Type B pancreatic cell (in vitro differentiated cells): ENCODE data around the gene UBQLN4. TPM values are rescaled to one million over a fixed set of nuclear protein-coding genes. Genes with fewer than 3 reads are reported as not detected.
A peak's percentile ranks its signal among the peaks of the same experiment; 100 is the strongest.

Source experiments
- DNase-seq: peaks from one replicate; pipeline ENCODE4 v3.0.0; 2021; ENCODE audit warnings: mixed read lengths; ENCODE audit not compliant: unreplicated experiment; ENCODE audit errors: extremely low spot score
- H3K27ac Mint-ChIP-seq: 2 replicates; pipeline ENCODE4 v1.8.0; 2021; ENCODE audit warnings: mild to moderate bottlenecking, mixed read lengths
- H3K27me3 Mint-ChIP-seq: 2 replicates; pipeline ENCODE4 v1.8.0; 2021; ENCODE audit warnings: mixed read lengths
- H3K36me3 Mint-ChIP-seq: 2 replicates; pipeline ENCODE4 v1.8.0; 2021; ENCODE audit warnings: mixed read lengths
- H3K4me1 Mint-ChIP-seq: one replicate; pipeline ENCODE4 v1.8.0; 2021; ENCODE audit warnings: mixed read lengths; ENCODE audit not compliant: unreplicated experiment
- H3K4me3 Mint-ChIP-seq: 2 replicates; pipeline ENCODE4 v1.8.0; 2021; ENCODE audit warnings: mild to moderate bottlenecking, mixed read lengths
- H3K9me3 Mint-ChIP-seq: 2 replicates; pipeline ENCODE4 v1.8.0; 2021; ENCODE audit warnings: mixed read lengths
- total RNA-seq: library from RNA; stranded (reverse); gene quantifications from 2 replicates; pipeline ENCODE4 v1.2.1, GENCODE V29; 2021; ENCODE audit warnings: low replicate concordance
- TF ChIP-seq, protein P1 (sequence below): fragments of 200-600 bp; sonication (generic); conservative IDR thresholded peaks from 2 replicates; pipeline ENCODE4 v1.5.0; 2021; ENCODE audit warnings: antibody characterized with exemption, mild to moderate bottlenecking

Gene UBQLN4
- total RNA-seq, 1 donor from 2014 or later: 54.5 TPM

DNA sequence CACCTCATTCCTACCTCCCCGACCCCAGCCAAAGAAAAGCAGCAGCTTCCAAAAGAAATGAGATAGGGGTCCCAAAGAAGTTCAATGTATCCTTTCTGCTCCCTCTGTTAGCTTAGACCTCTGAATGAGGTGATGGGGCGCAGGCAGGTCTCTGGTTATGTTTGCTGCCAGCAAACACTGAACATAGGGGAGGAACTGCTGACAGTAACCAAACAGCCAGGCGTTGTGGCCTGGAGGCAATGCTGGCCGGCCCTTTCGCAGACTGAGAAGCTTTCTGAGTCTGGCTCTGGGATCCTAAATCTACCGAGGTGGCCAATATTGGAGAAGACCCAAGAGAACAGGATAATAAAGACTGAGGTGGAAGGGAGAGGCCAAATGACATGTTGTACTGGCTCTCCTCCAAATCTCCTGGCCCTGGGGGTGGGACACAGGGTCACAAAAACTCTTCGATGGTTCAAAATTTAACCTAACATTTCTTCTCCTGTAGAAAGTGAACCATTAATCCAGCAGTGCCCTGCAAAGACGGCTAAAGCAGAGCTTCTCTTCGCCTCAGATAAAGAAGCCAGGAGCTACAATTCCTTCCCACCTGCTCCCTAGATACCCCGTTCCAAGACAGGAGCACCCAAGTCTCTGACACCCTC is 52.5 kb downstream of the UBQLN4 start:
- H3K27ac Mint-ChIP-seq: peak overlapping the region; percentile 15
- DNase-seq: no peak
- no peak overlapping the region for H3K4me3 Mint-ChIP-seq
- H3K4me1 Mint-ChIP-seq: peaks cover 11% of the 10 kb centered on the region
- no peaks in the 10 kb centered on the region for H3K9me3 Mint-ChIP-seq
- TF ChIP-seq, protein P1, sequence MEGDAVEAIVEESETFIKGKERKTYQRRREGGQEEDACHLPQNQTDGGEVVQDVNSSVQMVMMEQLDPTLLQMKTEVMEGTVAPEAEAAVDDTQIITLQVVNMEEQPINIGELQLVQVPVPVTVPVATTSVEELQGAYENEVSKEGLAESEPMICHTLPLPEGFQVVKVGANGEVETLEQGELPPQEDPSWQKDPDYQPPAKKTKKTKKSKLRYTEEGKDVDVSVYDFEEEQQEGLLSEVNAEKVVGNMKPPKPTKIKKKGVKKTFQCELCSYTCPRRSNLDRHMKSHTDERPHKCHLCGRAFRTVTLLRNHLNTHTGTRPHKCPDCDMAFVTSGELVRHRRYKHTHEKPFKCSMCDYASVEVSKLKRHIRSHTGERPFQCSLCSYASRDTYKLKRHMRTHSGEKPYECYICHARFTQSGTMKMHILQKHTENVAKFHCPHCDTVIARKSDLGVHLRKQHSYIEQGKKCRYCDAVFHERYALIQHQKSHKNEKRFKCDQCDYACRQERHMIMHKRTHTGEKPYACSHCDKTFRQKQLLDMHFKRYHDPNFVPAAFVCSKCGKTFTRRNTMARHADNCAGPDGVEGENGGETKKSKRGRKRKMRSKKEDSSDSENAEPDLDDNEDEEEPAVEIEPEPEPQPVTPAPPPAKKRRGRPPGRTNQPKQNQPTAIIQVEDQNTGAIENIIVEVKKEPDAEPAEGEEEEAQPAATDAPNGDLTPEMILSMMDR: no peak
- no peaks in the 10 kb centered on the region for H3K27me3 Mint-ChIP-seq
- H3K36me3 Mint-ChIP-seq: no peaks in the 10 kb centered on the region

DNA sequence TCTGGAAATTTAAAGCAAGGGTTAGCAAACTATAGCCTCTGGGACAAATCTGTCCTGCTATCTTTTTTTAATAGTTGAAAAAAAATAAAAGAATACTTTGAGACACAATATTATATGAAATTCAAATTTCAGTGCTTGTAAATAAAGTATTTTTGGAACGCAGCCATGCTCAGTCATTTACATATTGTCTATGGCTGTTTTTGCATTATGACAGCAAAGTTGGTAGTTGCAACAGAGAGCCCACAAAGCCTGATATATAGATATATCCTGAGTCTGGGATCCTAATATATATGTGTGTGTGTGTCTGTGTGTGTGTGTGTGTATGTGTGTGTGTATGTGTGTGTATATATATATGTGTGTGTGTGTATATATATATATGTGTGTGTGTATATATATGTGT is 53.6 kb downstream of the UBQLN4 start:
- Mint-ChIP-seq H3K4me1 (peaks cover 13% of the 10 kb centered on the region), H3K4me3 (no peak overlapping the region), H3K27me3 (no peaks in the 10 kb centered on the region), H3K9me3 (no peaks in the 10 kb centered on the region), H3K36me3 (no peaks in the 10 kb centered on the region), H3K27ac (no peak overlapping the region)
- DNase-seq: no peak
- TF ChIP-seq, protein P1: no peak

DNA sequence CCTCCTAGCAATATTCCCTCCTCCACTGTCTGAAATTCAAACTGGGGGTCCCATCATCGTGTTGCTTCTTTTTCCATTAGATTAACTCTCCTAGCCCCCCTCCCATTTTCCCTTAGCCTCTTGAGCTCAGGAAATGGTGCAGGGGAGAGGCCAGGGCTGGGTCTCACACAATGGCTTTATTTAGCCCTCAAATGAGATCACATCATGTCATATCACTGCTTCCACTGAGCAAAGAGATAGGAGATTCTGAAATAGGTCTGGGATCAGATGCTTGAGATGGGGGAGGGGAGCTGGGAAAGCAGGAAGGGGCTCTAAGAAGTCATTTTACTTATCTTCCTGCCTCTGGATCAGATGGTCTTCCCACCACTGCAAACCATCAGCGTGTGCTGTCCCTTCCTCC is 57.4 kb downstream of the UBQLN4 start:
- no peak for DNase-seq
- TF ChIP-seq, protein P1: no peak
- Mint-ChIP-seq H3K4me1 (peaks cover 5% of the 10 kb centered on the region), H3K27ac (no peak overlapping the region), H3K27me3 (no peaks in the 10 kb centered on the region), H3K4me3 (no peak overlapping the region), H3K9me3 (no peaks in the 10 kb centered on the region), H3K36me3 (no peaks in the 10 kb centered on the region)

DNA sequence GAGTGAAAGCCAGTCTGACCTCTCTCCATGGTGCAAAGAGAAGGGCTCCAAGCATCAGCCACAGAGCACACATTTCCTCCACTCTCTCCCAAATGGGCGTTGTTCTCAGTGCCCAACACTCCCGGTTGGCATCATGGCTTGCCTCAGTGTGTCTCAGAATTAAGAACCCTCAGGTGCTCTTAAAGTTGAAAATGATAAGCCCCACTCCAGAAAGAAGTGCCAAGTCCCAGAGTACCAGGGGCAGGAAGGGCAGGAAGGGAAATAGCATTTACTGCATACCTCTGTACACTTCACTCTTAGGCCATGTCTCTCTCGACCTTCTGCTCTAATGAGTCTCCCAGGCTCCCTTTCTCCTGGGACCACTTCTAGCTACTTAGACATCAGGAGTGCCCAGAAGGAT is 60.0 kb downstream of the UBQLN4 start:
- no peaks in the 10 kb centered on the region for H3K9me3 Mint-ChIP-seq
- no peaks in the 10 kb centered on the region for H3K27me3 Mint-ChIP-seq
- TF ChIP-seq, protein P1: no peak
- H3K4me1 Mint-ChIP-seq: peaks cover 5% of the 10 kb centered on the region
- no peak overlapping the region for H3K4me3 Mint-ChIP-seq
- no peak overlapping the region for H3K27ac Mint-ChIP-seq
- no peaks in the 10 kb centered on the region for H3K36me3 Mint-ChIP-seq
- no peak for DNase-seq

DNA sequence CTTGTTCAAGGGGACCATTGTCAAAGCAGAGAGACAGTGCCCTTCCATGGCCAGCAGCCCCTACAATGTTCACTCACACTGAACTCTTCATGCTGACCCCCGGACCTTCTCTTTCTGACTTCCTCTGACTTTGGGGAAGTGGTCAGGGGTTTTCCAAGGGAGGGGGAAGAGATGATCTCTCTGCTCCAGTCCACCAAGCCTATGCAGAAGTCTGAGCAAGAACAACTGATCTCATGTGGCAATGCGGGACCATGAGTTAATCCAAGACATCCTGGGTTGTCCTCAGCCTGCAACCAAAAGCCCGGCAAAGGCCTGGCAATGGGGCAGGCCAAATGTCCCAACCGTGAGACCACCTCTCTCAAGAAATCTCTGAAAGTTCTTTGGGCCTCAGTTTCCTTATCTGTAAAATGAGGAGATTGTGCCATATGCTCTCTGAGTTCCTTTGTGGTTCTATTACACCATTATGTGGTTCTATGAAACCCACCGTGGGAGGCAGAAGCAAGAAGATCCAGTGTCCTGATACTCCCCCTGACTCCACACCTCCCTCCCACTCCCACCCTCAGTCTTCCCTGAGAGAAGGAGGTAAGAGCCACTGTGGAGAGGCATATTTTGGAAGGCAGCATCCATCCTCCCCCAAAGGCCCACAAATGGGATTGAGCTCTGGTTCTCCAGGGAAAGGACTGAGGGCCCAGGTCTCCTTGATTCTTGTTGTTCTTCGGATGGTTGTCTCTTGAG is 63.4 kb downstream of the UBQLN4 start:
- Mint-ChIP-seq H3K4me3 (no peak overlapping the region), H3K27ac (no peak overlapping the region), H3K4me1 (no peaks in the 10 kb centered on the region), H3K27me3 (no peaks in the 10 kb centered on the region), H3K9me3 (no peaks in the 10 kb centered on the region), H3K36me3 (no peaks in the 10 kb centered on the region)
- DNase-seq: no peak
- TF ChIP-seq, protein P1: no peak
